NB4 (cell line): ENCODE results near the gene TTBK2.

ENCODE experiments used
- DNase-seq: peaks from one replicate; pipeline ENCODE4 v3.0.0; 2010; ENCODE audit warnings: low read depth
- H3K4me3 ChIP-seq: one replicate; pipeline ENCODE4 v1.5.1; 2011; ENCODE audit warnings: mild to moderate bottlenecking, low read depth, low read length, moderate library complexity
- CTCF ChIP-seq: IDR thresholded peaks from one replicate; pipeline ENCODE4 v1.5.1; 2012; ENCODE audit warnings: low read depth, low read length
- MAX ChIP-seq: IDR thresholded peaks from 2 replicates; pipeline ENCODE4 v1.6.1; 2011; ENCODE audit warnings: low read depth, low read length
- MYC ChIP-seq: IDR thresholded peaks from 2 replicates; pipeline ENCODE4 v1.6.1; 2011; ENCODE audit warnings: low read depth, low read length
- POLR2A ChIP-seq: IDR thresholded peaks from 2 replicates; pipeline ENCODE4 v1.6.1; 2011; ENCODE audit warnings: mild to moderate bottlenecking; ENCODE audit not compliant: insufficient read length; ENCODE audit errors: extremely low read depth

TTBK2 gene

GRCh38 chr15:42804739-42805138 is 115.8 kb downstream of the TTBK2 start:
- TF ChIP-seq MYC (no peak), CTCF (no peak), MAX (no peak), POLR2A (no peak)
- no peak for DNase-seq
- no peak overlapping the region for H3K4me3 ChIP-seq

GRCh38 chr15:42803436-42803835 is 117.1 kb downstream of the TTBK2 start:
- no peak overlapping the region for H3K4me3 ChIP-seq
- TF ChIP-seq MYC (no peak), CTCF (no peak), POLR2A (no peak), MAX (no peak)
- DNase-seq: no peak

- no peak for DNase-seq
- H3K4me3 ChIP-seq: no peak overlapping the region
- no peak for TF ChIP-seq POLR2A
- no peak for TF ChIP-seq MAX
- no peak for TF ChIP-seq MYC
- no peak for TF ChIP-seq CTCF
Measured at GRCh38 chr15:42802168-42802567, 118.4 kb downstream of the TTBK2 start.

GRCh38 chr15:42800731-42801474 is 119.7 kb downstream of the TTBK2 start:
- TF ChIP-seq CTCF (peak; percentile 37), MYC (no peak)
- no peak overlapping the region for H3K4me3 ChIP-seq
- DNase-seq: peak; percentile 21

- H3K4me3 ChIP-seq: no peak overlapping the region
- DNase-seq: no peak
- TF ChIP-seq CTCF (no peak), MYC (no peak), MAX (no peak), POLR2A (no peak)
Measured at GRCh38 chr15:42798802-42799201, 121.8 kb downstream of the TTBK2 start.
